ENCODE data around the gene FHIT.

Gene FHIT

GRCh38 chr3:61114316-61114953, 136.8 kb downstream of the FHIT start:
- TF ChIP-seq FOXP2 (optimal IDR thresholded peaks at IDR 0.05; ENCODE audit: borderline replicate concordance, extremely low read depth, extremely low read length, insufficient read depth) = no peak
- no peak for TF ChIP-seq TAF1 (IDR thresholded peaks at IDR 0.05; ENCODE audit: borderline replicate concordance, insufficient read depth, low read length)
- TF ChIP-seq POLR2AphosphoS5 (IDR thresholded peaks at IDR 0.05; ENCODE audit: low read depth, low read length) = no peak
- TF ChIP-seq, protein P1, sequence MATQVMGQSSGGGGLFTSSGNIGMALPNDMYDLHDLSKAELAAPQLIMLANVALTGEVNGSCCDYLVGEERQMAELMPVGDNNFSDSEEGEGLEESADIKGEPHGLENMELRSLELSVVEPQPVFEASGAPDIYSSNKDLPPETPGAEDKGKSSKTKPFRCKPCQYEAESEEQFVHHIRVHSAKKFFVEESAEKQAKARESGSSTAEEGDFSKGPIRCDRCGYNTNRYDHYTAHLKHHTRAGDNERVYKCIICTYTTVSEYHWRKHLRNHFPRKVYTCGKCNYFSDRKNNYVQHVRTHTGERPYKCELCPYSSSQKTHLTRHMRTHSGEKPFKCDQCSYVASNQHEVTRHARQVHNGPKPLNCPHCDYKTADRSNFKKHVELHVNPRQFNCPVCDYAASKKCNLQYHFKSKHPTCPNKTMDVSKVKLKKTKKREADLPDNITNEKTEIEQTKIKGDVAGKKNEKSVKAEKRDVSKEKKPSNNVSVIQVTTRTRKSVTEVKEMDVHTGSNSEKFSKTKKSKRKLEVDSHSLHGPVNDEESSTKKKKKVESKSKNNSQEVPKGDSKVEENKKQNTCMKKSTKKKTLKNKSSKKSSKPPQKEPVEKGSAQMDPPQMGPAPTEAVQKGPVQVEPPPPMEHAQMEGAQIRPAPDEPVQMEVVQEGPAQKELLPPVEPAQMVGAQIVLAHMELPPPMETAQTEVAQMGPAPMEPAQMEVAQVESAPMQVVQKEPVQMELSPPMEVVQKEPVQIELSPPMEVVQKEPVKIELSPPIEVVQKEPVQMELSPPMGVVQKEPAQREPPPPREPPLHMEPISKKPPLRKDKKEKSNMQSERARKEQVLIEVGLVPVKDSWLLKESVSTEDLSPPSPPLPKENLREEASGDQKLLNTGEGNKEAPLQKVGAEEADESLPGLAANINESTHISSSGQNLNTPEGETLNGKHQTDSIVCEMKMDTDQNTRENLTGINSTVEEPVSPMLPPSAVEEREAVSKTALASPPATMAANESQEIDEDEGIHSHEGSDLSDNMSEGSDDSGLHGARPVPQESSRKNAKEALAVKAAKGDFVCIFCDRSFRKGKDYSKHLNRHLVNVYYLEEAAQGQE (IDR thresholded peaks at IDR 0.05; ENCODE audit: insufficient read depth in 1 of 2, low read depth in 2 of 2, low read length in 2 of 2) = no peak
- TF ChIP-seq SIN3A (IDR thresholded peaks at IDR 0.05; ENCODE audit: borderline replicate concordance, insufficient read depth, low read length) = no peak

DNA sequence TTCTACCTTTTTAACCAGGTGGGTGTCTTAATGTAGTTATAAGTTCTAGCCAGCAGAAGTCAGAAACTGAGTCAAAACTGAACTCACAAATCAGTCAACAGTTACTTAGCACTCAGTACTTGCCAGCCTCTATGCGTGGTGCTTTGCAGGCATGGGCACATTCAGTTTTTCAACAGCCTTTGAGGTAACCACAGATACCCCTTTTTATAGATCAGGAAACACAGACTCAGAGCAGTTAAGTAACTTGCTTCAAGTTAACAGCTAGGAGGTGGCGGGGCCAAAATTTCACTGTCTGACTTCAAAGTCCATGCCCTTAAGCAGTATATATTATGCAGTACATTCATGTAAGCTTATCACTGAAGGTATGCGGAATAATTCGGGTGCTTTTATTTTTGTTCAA, 139.4 kb downstream of the FHIT start:
- TF ChIP-seq, protein P1 (IDR thresholded peaks at IDR 0.05; ENCODE audit: insufficient read depth in 1 of 2, low read depth in 2 of 2, low read length in 2 of 2) = no peak
- TF ChIP-seq FOXP2 (optimal IDR thresholded peaks at IDR 0.05; ENCODE audit: borderline replicate concordance, extremely low read depth, extremely low read length, insufficient read depth) (no peak), SIN3A (IDR thresholded peaks at IDR 0.05; ENCODE audit: borderline replicate concordance, insufficient read depth, low read length) (no peak), TAF1 (IDR thresholded peaks at IDR 0.05; ENCODE audit: borderline replicate concordance, insufficient read depth, low read length) (no peak), POLR2AphosphoS5 (IDR thresholded peaks at IDR 0.05; ENCODE audit: low read depth, low read length) (no peak)

GRCh38 chr3:61110576-61110975, 140.7 kb downstream of the FHIT start:
- TF ChIP-seq POLR2AphosphoS5 (IDR thresholded peaks at IDR 0.05; ENCODE audit: low read depth, low read length) (no peak), TAF1 (IDR thresholded peaks at IDR 0.05; ENCODE audit: borderline replicate concordance, insufficient read depth, low read length) (no peak), FOXP2 (optimal IDR thresholded peaks at IDR 0.05; ENCODE audit: borderline replicate concordance, extremely low read depth, extremely low read length, insufficient read depth) (no peak), SIN3A (IDR thresholded peaks at IDR 0.05; ENCODE audit: borderline replicate concordance, insufficient read depth, low read length) (no peak)
- TF ChIP-seq, protein P1 (IDR thresholded peaks at IDR 0.05; ENCODE audit: insufficient read depth in 1 of 2, low read depth in 2 of 2, low read length in 2 of 2) = no peak

- TF ChIP-seq SIN3A (IDR thresholded peaks at IDR 0.05; ENCODE audit: borderline replicate concordance, insufficient read depth, low read length) (no peak), POLR2AphosphoS5 (IDR thresholded peaks at IDR 0.05; ENCODE audit: low read depth, low read length) (no peak), FOXP2 (optimal IDR thresholded peaks at IDR 0.05; ENCODE audit: borderline replicate concordance, extremely low read depth, extremely low read length, insufficient read depth) (no peak), TAF1 (IDR thresholded peaks at IDR 0.05; ENCODE audit: borderline replicate concordance, insufficient read depth, low read length) (no peak)
- TF ChIP-seq, protein P1 (IDR thresholded peaks at IDR 0.05; ENCODE audit: insufficient read depth in 1 of 2, low read depth in 2 of 2, low read length in 2 of 2) = no peak
Observed at GRCh38 chr3:61108247-61109019, 142.8 kb downstream of the FHIT start.
